Activated CD8-positive, alpha-beta memory T cell treated with anti-CD3 and anti-CD28 coated beads for 36 hours (primary cell): ENCODE data around the gene CARD11. TPM values are rescaled to one million over a fixed set of nuclear protein-coding genes. Genes with fewer than 3 reads are reported as not detected.

ENCODE experiments used
- CTCF ChIA-PET: fragments of 350-600 bp; sonication (Branson Sonifier 250); formaldehyde crosslinking; loops from one replicate; lab custom pipeline; 2021; ENCODE audit warnings: antibody characterized with exemption; lab: Charles Lee
- POLR2A ChIA-PET: fragments of 350-600 bp; sonication (Branson Sonifier 250); formaldehyde crosslinking; loops from one replicate; lab custom pipeline; 2021; ENCODE audit warnings: antibody characterized with exemption; lab: Charles Lee
- total RNA-seq, 2 experiments: library from RNA; stranded (reverse); gene quantifications; one replicate each; pipeline ENCODE4 v1.2.3, GENCODE V29; 2021

The CARD11 gene
- total RNA-seq, 2 experiments from 2014 or later: 82.5 to 85.4 TPM

DNA sequence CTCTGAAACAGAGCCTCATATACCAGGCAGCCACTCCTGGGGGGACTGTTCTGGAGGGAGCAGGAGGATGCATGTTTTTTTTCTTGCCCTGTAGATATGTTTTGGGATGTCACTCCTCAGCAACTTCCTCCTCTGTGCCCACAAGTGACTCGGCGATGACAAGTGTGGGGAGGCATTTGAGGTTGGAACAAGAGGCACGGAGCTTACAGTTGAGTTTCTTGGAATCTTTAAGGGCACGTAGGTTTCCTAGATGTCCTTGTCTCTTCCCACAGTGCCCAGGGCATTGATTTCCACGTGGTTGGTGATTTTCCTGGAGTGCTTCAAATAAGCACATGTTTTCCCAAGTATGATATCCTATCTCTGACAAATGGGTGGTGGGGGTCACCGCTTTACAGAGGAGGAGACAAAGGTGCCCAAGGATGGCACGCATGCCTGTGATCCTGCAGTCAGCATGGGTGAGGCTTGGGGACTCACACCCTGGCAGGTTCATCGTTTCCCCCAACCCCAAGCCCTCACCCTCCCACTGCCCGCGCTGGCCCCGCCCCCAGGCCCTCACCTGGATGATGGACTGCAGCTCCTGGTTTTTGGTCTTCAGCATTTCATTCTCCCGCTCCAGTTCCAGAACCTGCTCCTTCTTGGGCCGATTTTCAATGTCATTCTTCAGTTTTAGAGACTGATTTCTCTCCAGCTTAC is 104.3 kb downstream of the CARD11 start:
- CTCF ChIA-PET: interaction anchor here (2.4 kb wide), 1 partner anchor 74 kb away, joined by 5 read pairs; no protein-coding TSS in a partner anchor

DNA sequence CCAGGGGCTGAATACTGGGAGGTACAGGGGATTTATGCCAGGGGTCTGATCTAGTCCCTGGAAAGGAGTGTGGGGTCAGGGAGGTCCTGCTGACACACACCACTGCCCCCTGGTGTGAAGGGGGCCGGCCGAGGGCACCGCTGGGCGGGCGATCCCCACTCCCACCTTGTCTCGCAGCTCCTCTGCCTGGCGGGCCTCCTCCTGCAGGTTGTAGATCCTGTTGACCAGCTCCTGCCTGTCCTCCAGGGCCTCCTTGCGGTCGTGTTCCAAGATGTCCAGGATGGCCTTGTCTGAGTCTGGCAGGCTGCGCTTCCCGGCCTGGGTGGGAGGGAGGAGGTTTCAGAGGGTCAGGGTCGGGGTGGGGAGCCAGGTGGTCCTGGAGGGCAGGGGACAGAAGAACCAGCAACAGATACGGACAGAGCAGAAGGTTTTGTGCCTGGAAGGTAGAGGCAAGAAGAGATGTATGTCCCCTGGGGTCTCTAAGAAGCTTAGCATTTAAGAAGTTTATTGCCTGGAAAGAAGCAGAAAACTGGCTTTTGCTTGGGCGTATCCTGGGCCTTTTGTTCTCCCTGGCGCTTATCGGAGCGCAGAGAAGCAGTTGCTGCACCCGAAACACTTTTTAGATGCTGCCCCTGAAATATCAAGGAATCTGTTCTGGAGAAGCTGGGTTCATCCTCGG is 105.0 kb downstream of the CARD11 start:
- POLR2A ChIA-PET: no interaction called here
- CTCF ChIA-PET: interaction anchor here (1.3 to 2.4 kb wide), 2 partner anchors 45 to 73 kb away, joined by 3 to 5 read pairs; no protein-coding TSS in a partner anchor

More for the DNA sequence above, 104.3 kb downstream of the CARD11 start:
- POLR2A ChIA-PET: no interaction called here

DNA sequence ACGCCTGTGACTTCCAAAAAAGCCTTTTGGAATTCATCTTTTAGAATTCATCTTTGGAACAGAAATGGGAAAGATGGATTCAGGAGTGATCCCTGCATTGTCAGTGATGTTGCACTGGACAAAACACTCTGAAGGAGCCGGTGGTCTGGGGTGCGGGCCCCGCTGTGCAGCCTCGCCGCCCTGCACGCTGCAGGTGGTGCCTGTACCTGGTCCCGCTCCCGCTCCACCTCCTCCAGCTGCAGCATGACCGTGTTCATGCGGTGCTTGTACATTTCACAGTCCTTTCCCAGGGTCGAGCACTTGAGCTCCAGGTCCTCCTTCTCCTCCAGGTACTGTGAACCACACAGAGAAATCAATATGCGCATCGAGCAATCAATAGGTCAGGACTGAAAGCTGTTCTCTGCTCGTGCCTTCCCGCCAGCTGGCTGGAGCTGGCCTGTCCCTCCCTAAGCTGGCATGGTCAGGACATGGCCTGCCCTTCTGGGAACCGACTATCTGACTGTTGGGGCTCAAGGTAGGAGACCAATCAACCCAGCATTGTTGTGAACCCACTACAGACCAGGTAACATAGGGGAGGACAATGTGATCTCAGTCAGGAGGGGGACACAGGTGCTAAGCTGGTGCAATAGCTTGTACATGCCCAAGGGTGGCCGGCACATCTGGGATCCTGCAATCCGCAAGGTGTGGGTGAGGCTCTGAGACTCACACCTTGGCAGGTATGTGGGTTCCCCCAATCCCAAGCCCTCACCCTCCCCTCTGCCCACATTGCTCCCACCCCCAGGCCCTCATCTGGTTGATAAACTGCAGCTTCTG is 105.8 kb downstream of the CARD11 start:
- CTCF ChIA-PET: interaction anchor here (1.3 to 2.4 kb wide), 2 partner anchors 45 to 73 kb away, joined by 3 to 5 read pairs; no protein-coding TSS in a partner anchor
- POLR2A ChIA-PET: no interaction called here

DNA sequence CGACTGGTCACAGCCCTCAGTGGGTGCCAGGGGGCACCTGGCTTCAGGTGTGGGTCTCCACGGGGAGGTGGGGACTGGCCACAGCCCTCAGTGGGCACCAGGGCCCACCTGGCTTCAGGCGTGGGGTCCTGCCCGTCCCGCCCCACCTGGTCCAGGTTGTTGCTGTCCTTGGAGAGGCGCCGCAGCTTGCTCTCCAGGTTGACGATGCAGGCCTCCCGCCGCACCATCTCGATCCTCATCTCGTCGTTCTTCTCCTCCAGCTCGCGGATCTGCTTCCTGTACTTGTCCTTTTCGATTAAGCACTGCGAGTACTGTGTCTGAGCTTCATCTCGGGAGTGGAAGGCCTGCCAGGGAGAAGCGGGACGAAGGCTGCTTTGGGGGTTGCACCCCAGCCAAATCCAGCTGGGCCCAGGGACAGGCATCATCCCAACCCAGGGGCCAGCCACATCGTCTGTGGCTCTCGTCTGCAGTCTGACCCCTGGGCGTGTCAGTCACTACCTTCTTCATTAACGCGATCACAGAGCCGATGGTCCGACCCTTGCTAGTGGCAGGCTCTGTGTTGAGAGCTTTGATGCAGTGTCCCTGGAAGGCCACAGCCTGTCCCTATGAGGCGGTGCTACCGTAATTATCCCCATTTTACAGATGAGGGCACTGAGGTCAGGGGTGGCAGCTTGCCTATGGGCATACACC is 106.6 kb downstream of the CARD11 start:
- CTCF ChIA-PET: interaction anchor here (1.3 to 2.4 kb wide), 2 partner anchors 46 to 72 kb away, joined by 3 to 5 read pairs; no protein-coding TSS in a partner anchor
- POLR2A ChIA-PET: no interaction called here

DNA sequence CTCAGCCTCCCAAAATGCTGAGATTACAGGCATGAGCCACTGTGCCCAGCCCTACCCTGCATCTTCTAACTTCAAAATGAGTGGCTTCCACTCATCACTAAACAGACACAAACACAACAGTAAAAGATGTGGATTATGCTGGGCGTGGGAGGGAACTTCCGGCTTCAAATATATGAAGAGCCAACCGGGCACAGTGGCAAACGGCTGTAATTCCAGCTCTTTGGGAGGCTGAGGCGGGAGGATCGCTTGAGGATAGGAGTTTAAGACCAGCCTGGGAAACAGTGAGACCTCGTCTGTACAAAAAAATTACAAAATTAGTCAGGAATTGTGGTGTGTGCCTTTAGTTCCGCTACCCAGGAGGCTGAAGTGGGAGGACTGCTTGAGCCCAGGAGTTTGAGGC is 107.4 kb downstream of the CARD11 start:
- ChIA-PET POLR2A (no interaction called here), CTCF (no interaction called here)

DNA sequence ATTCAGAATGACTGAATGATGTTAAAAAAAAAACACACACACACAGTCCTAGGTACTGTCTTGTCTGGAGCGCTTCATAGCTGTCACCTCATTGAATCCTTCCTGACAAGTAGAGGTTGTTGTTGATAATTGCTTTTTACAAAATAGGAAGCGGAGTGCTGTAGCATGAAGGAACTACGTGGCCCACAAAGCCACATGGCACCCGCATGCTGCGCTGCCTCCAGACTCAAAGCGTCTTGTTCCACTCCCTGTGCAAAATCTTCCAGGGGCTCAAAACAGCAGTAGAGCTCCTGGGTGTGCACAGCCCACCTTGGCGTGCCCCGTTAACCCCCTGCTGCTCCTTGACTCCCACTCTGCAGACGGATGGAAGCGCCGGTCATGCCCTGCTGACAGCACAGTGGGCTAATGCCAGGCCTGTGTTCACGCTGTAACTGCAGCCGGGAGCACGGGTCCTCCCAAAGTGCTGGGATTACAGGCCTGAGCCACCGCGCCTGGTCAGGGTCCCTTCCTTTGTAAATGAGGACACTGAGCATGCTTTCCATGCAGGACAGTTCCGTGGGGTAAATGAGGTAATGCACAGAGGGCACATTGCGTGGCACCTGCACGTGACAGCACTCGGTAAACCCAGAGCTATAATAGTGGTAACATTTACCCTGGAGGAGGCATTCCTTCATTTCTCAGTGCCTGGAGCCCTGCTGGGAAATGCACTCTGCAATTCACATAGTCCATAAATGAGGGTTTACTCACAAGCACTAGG is 108.5 kb downstream of the CARD11 start:
- ChIA-PET CTCF (interaction anchor here (1.2 to 1.6 kb wide), 3 partner anchors 13 to 221 kb away, joined by 3 to 4 read pairs (median 4); no protein-coding TSS in a partner anchor), POLR2A (interaction anchor here (0.7 kb wide), 1 partner anchor 40 kb away, joined by 3 read pairs; no protein-coding TSS in a partner anchor)

DNA sequence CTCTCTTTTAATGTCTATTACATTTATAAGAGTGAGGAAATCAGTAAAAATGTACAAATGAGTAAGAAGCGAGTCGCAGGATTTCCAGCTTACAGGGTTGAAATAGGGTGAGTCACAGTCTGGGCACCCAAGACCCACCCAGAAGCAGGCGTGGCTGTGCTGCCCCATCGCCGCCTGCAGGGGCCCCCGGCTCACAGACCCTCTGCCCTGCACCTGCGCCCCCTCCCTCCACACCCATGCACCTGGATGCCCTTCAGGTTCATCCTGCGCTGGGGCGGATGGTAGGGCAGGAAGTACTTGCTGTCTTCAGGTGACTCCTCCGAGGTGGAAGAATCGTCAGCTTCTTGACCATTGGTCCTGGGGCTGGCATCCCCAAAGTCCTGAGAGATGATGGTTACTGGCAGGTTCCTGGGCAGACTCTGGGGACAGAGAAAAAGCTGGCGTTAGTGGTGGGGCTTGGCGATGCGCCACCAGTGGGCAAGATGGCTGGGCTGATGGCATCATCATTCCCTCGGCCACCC is 109.4 kb downstream of the CARD11 start:
- CTCF ChIA-PET: interaction anchor here (0.8 to 1.6 kb wide), 4 partner anchors 13 to 222 kb away, joined by 3 to 4 read pairs (median 4); no protein-coding TSS in a partner anchor
- POLR2A ChIA-PET: no interaction called here

DNA sequence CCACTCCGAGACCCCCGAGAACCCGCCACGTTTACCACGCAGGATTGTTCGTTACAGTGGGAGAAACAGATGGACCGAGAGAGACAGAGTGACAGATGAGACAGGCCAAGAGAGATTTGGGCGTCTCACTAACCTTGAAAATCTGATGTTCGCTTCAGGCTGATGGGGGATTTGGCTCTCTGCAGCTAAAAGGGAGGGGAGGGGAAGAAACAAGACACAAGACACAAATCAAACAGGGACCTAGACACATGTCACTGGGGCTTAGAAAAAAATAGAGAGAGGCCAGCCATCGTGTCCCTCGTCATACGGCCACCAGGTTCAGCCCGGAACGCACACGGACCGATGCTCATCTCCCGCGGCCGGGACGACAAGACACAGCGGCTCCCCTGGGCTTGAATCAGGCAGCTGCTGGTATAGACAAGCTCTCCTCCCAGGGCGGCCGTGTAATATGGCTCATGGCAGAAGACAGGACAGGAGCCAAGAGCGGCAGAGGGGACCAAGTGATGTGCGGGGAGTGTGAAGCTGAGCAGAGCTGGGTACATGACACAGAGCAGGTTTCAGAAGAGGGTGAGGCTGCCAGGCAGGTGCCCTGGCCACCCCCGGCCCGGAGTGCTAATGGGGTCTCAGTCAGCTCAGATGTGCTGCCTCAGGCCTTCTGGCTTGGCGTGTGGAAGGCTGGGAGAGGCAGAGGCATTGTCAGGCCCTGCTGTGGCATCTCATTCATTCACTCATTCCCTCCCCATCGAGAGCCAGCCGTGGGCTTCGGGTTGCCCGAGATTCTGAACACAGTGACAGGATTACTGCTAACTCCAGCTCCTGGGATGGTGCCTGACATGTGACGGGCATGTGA is 111.0 kb downstream of the CARD11 start:
- POLR2A ChIA-PET: no interaction called here
- CTCF ChIA-PET: interaction anchor here (0.6 to 0.7 kb wide), 2 partner anchors 39 to 358 kb away, joined by 3 read pairs; no protein-coding TSS in a partner anchor

DNA sequence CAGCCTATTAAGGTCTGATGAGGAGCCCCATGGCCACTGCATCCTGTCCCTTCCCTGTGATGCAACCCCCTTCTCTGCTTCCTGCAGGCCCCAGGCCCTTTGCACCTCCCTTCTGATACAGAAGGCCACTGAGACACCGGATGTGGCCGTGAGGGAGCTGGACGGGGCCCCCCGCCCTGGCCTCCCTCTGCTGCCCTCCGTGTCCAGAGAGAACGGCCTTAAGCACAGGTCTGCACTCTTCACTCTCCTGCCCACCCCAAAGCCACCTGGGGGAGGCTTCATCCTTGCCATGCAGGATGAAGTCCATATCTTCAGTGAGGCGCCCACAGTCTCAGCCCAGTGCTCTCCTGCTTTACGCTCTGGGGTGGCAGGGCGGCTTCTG is 112.6 kb downstream of the CARD11 start:
- CTCF ChIA-PET: no interaction called here

DNA sequence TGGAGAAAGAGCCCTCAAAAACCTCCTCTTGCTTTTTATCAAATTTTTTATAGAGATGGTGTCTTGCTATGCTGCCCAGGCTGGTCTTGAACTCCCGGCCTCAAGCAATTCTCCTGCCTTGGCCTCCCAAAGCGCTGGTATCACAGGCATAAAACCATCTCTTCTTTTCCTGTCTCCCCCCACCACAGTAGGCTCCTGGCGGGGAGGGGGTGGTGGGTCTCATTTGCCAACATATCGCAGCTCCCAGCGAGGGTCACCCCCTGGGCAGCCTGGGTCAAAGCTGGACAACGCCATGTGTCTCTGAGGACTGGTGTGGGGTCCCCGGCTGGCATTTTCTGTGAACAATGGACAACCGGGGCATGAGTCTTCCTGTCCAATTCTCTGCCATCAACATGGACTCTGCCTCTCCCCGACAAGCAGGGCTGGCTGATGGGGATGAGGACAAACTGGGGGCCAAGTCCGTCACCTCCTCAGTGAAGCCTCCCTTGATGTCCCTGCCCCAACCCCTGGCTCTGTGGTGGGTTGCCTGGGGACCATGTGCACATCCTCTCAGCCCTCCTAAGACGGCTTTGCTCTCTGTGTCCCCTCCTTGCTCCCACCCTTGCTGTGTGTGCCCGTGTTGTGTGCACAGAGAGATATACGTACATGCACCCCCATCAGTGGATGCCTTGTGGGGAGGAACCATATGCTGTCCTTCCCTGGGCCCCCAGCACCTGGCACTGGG is 113.2 kb downstream of the CARD11 start:
- POLR2A ChIA-PET: no interaction called here
- CTCF ChIA-PET: no interaction called here

More for the DNA sequence above, 112.6 kb downstream of the CARD11 start:
- POLR2A ChIA-PET: no interaction called here

DNA sequence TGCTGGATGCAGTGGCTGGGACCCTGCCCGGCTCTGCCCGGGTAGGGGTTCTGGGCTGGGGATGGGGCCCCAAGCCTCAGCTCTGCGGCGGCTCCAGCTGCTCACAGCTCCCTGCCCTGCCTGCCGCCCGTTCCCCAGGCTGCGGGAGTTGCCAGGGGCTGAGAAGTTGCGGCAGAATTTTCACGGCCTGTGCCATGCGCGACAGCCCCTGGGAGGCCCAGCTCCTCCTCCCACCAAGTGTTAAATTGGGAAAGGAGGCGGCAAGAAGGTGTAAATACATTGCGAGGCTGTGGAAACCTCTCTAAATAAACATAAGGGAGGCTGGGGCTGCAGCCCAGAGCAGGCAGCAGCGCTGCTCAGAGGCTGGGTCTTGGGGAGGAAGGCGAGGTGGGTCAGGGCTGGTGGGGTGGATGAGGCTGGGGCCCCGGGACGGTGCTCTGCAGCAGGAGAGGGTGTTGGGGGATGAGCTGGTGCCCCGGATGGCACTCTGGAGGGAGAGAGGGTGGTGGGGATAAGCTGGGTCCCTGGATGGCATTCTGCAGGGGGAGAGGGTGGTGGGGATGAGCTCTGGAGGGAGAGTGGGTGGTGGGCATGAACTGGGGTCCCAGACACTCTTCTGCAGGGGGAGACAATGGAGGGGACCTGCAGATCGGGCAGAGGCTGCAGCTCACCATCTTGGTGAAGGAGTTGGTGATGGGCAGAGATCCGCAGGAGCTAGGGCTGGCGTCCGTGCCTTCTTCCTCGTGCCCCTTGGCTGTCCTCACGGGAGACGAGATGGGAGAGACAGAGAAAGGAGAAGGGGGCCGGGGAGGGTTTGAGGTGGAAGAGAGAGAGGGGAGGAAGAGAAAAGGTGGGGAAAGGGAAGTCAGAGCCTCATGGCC is 114.1 kb downstream of the CARD11 start:
- POLR2A ChIA-PET: no interaction called here

DNA sequence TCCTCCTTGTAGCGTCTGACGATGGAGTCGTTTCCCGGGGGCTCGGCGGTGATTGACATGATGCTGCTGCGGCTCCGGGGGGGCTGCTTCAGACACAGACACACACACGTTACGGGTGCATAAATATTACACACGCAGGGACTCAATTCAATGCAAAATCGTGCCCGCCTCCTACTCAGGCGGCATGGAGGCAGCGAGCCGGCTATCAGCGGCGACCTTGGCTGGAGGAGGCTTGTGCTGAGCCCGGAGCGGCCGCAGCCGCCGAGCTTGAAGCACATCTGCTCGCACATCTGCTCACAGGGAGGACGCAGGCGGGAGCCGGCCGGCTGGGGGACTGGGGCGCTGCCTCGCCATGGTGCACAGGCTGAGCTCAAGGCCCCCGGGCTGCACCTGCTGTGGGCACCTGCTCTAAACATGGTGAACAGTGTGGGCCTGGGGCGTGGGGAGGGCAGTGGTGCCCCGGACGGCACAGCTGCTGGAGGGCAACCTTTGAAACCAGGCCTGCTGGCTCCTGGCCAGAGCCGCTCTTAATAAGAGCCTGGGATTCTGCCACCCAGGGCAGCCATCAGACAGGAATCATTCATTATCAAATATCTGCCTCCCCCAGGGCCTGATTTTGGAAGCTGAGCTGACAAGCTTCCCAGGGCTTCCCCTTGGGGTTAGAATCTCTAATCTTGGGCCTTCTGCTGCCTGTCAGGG is 114.9 kb downstream of the CARD11 start:
- CTCF ChIA-PET: no interaction called here
- POLR2A ChIA-PET: no interaction called here

More for the DNA sequence above, 114.1 kb downstream of the CARD11 start:
- CTCF ChIA-PET: no interaction called here

DNA sequence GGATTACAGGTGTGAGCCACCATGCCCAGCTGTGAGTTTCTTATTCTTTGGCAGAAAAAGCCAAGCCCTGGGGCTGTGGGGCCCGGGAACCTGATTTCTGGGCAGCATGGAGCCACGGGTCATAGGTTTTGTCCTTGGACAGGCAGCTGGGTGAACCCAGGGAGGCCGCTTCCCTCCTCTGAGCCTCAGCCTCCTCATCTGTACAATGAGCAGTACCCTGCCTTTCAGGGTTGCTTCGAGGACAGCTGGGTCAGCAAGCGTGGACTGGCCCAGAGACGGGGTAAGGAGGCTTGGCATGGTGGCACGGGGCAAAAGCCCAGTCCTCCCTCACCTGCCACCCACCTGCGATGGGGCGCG is 115.4 kb downstream of the CARD11 start:
- CTCF ChIA-PET: no interaction called here
- POLR2A ChIA-PET: no interaction called here

DNA sequence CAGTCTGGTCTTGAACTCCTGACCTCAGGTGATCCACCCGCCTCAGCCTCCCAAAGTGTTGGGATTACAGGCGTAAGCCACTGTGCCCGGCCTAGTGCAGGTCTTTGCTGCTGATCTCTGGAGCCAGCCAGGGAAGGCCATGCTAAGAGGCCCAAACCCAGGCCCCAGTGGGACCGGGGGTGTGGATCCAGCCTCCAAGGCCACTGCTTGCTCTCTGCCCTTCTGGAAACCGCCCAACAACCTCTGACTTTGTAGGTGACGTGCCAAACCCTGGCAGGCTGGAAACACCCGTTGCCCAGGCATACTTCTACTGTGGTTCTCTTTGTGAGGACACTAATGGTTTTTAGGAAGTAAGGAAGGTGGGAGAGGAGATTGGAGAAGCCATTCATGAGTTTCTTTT is 116.1 kb downstream of the CARD11 start:
- POLR2A ChIA-PET: no interaction called here
- CTCF ChIA-PET: no interaction called here

DNA sequence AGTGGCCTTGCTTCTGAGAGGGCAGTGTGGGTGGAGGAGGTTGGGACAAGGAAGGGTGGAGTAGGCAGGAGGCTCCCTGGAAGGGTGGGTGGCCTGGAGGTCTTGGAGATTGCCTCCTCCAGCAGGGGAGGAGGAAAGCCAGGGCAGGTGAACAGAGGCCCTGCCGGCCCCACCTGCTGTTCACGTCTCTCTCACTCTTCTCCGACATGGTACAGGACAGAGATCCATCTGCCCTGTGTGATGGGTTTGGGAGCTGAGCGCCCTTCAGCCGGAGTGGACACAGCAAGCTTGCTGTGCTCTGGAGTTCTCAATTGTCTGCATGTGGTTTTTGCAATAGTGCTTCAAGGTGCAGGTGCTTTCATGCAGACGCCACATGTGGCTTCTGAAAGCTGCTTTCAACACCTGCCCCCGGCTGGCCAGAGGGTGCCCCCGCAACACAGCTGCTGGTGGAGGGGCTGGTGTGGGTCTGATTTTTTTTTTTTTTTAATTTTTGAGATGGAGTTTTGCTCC is 116.7 kb downstream of the CARD11 start:
- POLR2A ChIA-PET: no interaction called here
- CTCF ChIA-PET: no interaction called here
